Smooth muscle cell (in vitro differentiated cells): ENCODE data around the gene BLNK. TPM values are rescaled to one million over a fixed set of nuclear protein-coding genes. Genes with fewer than 3 reads are reported as not detected.

Source experiments
- DNase-seq: peaks from one replicate; lab custom pipeline; 2025; ENCODE audit not compliant: unreplicated experiment; lab: John Stamatoyannopoulos, UW
- H2AFZ ChIP-seq: fragments of 200-600 bp; sonication (generic); 2 replicates; pipeline ENCODE4 v1.6.0; 2016; ENCODE audit warnings: antibody characterized with exemption, low read depth, mild to moderate bottlenecking
- H3F3A ChIP-seq: fragments of 200-600 bp; sonication (generic); 2 replicates; pipeline ENCODE4 v1.6.0; 2017; ENCODE audit warnings: antibody characterized with exemption, low read depth
- H3K27ac ChIP-seq: fragments of 200-600 bp; sonication (generic); 2 replicates; pipeline ENCODE4 v1.5.1; 2016; ENCODE audit warnings: low read depth, mild to moderate bottlenecking
- H3K27me3 ChIP-seq: fragments of 200-600 bp; sonication (generic); 2 replicates; pipeline ENCODE4 v1.6.1; 2016; ENCODE audit warnings: low read depth, mild to moderate bottlenecking
- H3K36me3 ChIP-seq: fragments of 200-600 bp; sonication (generic); 2 replicates; pipeline ENCODE4 v1.5.1; 2016; ENCODE audit warnings: low read depth
- H3K4me1 ChIP-seq: fragments of 200-600 bp; sonication (generic); 2 replicates; pipeline ENCODE4 v1.5.1; 2016; ENCODE audit warnings: low read depth
- H3K4me2 ChIP-seq: fragments of 200-600 bp; sonication (generic); 2 replicates; pipeline ENCODE4 v1.6.0; 2016; ENCODE audit warnings: mild to moderate bottlenecking
- H3K4me3 ChIP-seq: fragments of 200-600 bp; sonication (generic); 2 replicates; pipeline ENCODE4 v1.5.1; 2016; ENCODE audit warnings: mild to moderate bottlenecking
- H3K79me2 ChIP-seq: fragments of 200-600 bp; sonication (generic); 2 replicates; pipeline ENCODE4 v1.6.0; 2016; ENCODE audit warnings: low read depth, mild to moderate bottlenecking
- H3K9ac ChIP-seq: fragments of 200-600 bp; sonication (generic); 2 replicates; pipeline ENCODE4 v1.6.0; 2016; ENCODE audit warnings: low read depth
- H3K9me3 ChIP-seq: fragments of 200-600 bp; sonication (generic); replicated peaks from 2 replicates; pipeline ENCODE4 v1.5.1; 2016; ENCODE audit warnings: low read depth
- H4K20me1 ChIP-seq: fragments of 200-600 bp; sonication (generic); 2 replicates; pipeline ENCODE4 v1.6.0; 2016; ENCODE audit warnings: low read depth
- CTCF ChIP-seq: fragments of 200-600 bp; sonication (generic); IDR thresholded peaks from 2 replicates; pipeline ENCODE4 v1.5.1; 2017; ENCODE audit warnings: borderline replicate concordance, mild to moderate bottlenecking, antibody characterized with exemption; ENCODE audit not compliant: insufficient read depth, poor library complexity, severe bottlenecking
- WGBS: methylation state at CpG from one replicate; pipeline ENCODE4 v1.1.7; 2016; ENCODE audit warnings: low lambda C conversion rate; 5-methylcytosine and 5-hydroxymethylcytosine counted together
- polyA plus RNA-seq: library from polyadenylated mRNA; unstranded; fragments of >200 nt; fragmentation: Nextera tagmentation; extraction: Ambion mirVana; gene quantifications from 2 replicates; pipeline ENCODE4 v1.2.1, GENCODE V29; 2016
- total RNA-seq: library from RNA; depleted of rRNA; stranded (reverse); fragments of >200 nt; gene quantifications from 2 replicates; pipeline ENCODE4 v1.2.3, GENCODE V29; 2014

BLNK gene
- total and polyA plus RNA-seq, 2 experiments from 2014 or later, result 1.3 to 6.1 TPM

- Histone ChIP-seq H3F3A (no peaks in the 10 kb centered on the region), H4K20me1 (no peaks in the 10 kb centered on the region), H2AFZ (no peak overlapping the region), H3K4me1 (no peaks in the 10 kb centered on the region), H3K4me2 (no peak overlapping the region), H3K4me3 (no peak overlapping the region), H3K27me3 (no peaks in the 10 kb centered on the region), H3K27ac (no peak overlapping the region), H3K36me3 (no peaks in the 10 kb centered on the region), H3K79me2 (no peaks in the 10 kb centered on the region), H3K9ac (no peak overlapping the region), H3K9me3 (no peaks in the 10 kb centered on the region)
- DNase-seq, result no peak
- 76% methylated on average over 1 of the region's 1 CpG for WGBS
- no peak for TF ChIP-seq CTCF
Observed at GRCh38 chr10:96276831-96277230, 5.5 kb upstream of the BLNK start.

- no peak for DNase-seq
- H3K36me3 ChIP-seq, result no peaks in the 10 kb centered on the region
- no peak overlapping the region for H3K4me2 ChIP-seq
- H3K4me3 ChIP-seq, result no peak overlapping the region
- H3K4me1 ChIP-seq, result no peaks in the 10 kb centered on the region
- no peaks in the 10 kb centered on the region for H3K9me3 ChIP-seq
- 94% methylated on average over 6 of the region's 6 CpGs for WGBS
- H3K27me3 ChIP-seq, result no peaks in the 10 kb centered on the region
- H3F3A ChIP-seq, result no peaks in the 10 kb centered on the region
- no peak overlapping the region for H3K9ac ChIP-seq
- no peaks in the 10 kb centered on the region for H3K79me2 ChIP-seq
- H2AFZ ChIP-seq, result no peak overlapping the region
- no peaks in the 10 kb centered on the region for H4K20me1 ChIP-seq
- no peak overlapping the region for H3K27ac ChIP-seq
- TF ChIP-seq CTCF, result no peak
Observed at GRCh38 chr10:96276426-96276825, 5.1 kb upstream of the BLNK start.

- Histone ChIP-seq H2AFZ (no peak overlapping the region), H3K36me3 (no peaks in the 10 kb centered on the region), H3K27me3 (no peaks in the 10 kb centered on the region), H3K4me2 (no peak overlapping the region), H3K4me1 (no peaks in the 10 kb centered on the region), H3K9ac (no peak overlapping the region), H3K9me3 (no peaks in the 10 kb centered on the region), H3K79me2 (no peaks in the 10 kb centered on the region), H3K27ac (no peak overlapping the region), H3F3A (no peaks in the 10 kb centered on the region), H4K20me1 (no peaks in the 10 kb centered on the region), H3K4me3 (no peak overlapping the region)
- WGBS, result 90% methylated on average over 2 of the region's 2 CpGs
- no peak for TF ChIP-seq CTCF
- no peak for DNase-seq
Observed at GRCh38 chr10:96275685-96276418, 4.5 kb upstream of the BLNK start.
